Transverse colon (tissue), 4 donors: Measurements from ENCODE around the gene FAM13C. TPM values are rescaled to one million over a fixed set of nuclear protein-coding genes. Genes with fewer than 3 reads are reported as not detected.

Source experiments
- DNase-seq: peaks from one replicate; pipeline ENCODE4 v3.0.0-alpha.2; 2019
- H3K27ac ChIP-seq, 4 donors: fragments of 200-600 bp; sonication (generic); 2 replicates each; pipeline ENCODE4 v1.5.1; 2016 to 2018; ENCODE audit warnings: inconsistent platforms in 4 of 4
- H3K27me3 ChIP-seq: fragments of 200-600 bp; sonication (generic); 2 replicates; pipeline ENCODE4 v1.5.1; 2017; ENCODE audit warnings: inconsistent platforms
- H3K36me3 ChIP-seq, 4 donors: fragments of 200-600 bp; sonication (generic); 2 replicates each; pipeline ENCODE4 v1.5.1; 2017 to 2019; ENCODE audit warnings: inconsistent platforms in 4 of 4
- H3K4me1 ChIP-seq, 4 donors: fragments of 200-600 bp; sonication (generic); 2 replicates each; pipeline ENCODE4 v1.5.1; 2017 to 2020; ENCODE audit warnings: inconsistent platforms in 4 of 4
- H3K4me3 ChIP-seq, 4 donors: fragments of 200-600 bp; sonication (generic); 1 replicate in 1 of 4; 2 replicates in 3 of 4; pipeline versions ENCODE4 v1.5.1 to v1.6.1; 2017 to 2019; ENCODE audit warnings: inconsistent platforms in 4 of 4
- H3K9me3 ChIP-seq, 2 donors: fragments of 200-600 bp; sonication (generic); 2 replicates each; pipeline ENCODE4 v1.5.1; 2017 to 2019; ENCODE audit warnings: inconsistent platforms in 2 of 2
- EP300 ChIP-seq: sonication (generic); formaldehyde crosslinking; IDR thresholded peaks from one replicate; pipeline ENCODE4 v1.6.1; 2017; ENCODE audit warnings: antibody characterized with exemption, low read depth
- POLR2A ChIP-seq: fragments of 450-650 bp; IDR thresholded peaks from one replicate; pipeline ENCODE4 v1.6.1; 2016; ENCODE audit warnings: antibody characterized with exemption, mild to moderate bottlenecking, moderate library complexity
- POLR2AphosphoS5 ChIP-seq, 3 donors: sonication (generic); formaldehyde crosslinking; IDR thresholded peaks; one replicate each; pipeline ENCODE4 v1.6.1; 2016; ENCODE audit warnings: antibody characterized with exemption in 3 of 3
- WGBS, 2 donors: methylation state at CpG; one replicate each; pipeline ENCODE4 v1.1.5; 2018; ENCODE audit warnings: low coverage in 1 of 2; 5-methylcytosine and 5-hydroxymethylcytosine counted together
- in situ Hi-C, 4 donors: fragments of 200-750 bp; cut with MboI; loops; one replicate each; pipeline versions ENCODE4 v1.15.0 to v1.15.1; 2017; ENCODE audit warnings: low sequenced_read_pairs in 3 of 4, low pct_ligation_motif_present in 1 of 4, low pct_unique_long_range_greater_than_20kb in 1 of 4
- intact Hi-C: fragments of 100-400 bp; cut with DNase I; formaldehyde crosslinking; loops from one replicate; pipeline ENCODE4 v1.15.1; 2023; ENCODE audit warnings: low total_unique reads
- total RNA-seq, 4 donors: library from RNA; depleted of rRNA; stranded (reverse); fragments of >200 nt; gene quantifications; one replicate each; pipeline ENCODE4 v1.1.0, GENCODE V29; 2016
- TF ChIP-seq, protein P1 (sequence below), 5 experiments: fragments of 200-600 bp in 3 of 5; fragments of 450-650 bp in 2 of 5; sonication (generic) in 3 of 5; IDR thresholded peaks; 1 replicate in 2 of 5; 2 replicates in 3 of 5; pipeline ENCODE4 v1.5.1; 2016 to 2017; ENCODE audit warnings: antibody characterized with exemption in 5 of 5, inconsistent platforms in 3 of 5, mild to moderate bottlenecking in 2 of 5, moderate library complexity in 1 of 5

The FAM13C gene
- total RNA-seq, 4 donors from 2014 or later: 5.6 to 9.7 (median 6.1) TPM

DNA sequence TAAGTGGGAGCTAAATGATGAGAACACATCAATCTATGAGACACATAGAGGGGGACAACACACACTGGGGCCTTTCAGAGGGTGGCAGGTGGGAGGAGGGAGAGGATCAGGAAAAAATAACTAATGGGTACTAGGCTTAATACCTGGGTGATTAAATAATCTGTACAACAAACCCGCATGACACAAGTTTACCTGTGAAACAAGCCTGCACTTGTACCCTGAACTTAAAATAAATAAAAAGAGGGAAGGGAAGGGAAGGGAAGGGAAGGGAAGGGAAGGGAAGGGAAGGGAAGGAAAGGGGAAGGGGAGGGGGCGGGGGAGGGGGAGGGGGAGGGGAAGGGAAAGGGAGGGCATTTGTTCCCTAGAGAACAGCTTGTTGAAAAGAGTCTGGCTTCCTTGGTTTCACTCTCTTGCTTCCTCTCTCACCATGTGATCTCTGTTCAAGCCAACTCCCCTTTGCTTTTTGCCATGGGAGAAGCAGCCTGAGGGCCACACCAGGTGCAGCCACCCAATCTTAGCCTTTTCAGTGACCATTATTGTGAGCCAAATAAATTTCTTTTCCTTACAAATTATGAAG lies 57.7 kb downstream of the FAM13C start:
- intact Hi-C loops (no loop called here), in situ Hi-C loops (no loop called here)
- TF ChIP-seq, protein P1, sequence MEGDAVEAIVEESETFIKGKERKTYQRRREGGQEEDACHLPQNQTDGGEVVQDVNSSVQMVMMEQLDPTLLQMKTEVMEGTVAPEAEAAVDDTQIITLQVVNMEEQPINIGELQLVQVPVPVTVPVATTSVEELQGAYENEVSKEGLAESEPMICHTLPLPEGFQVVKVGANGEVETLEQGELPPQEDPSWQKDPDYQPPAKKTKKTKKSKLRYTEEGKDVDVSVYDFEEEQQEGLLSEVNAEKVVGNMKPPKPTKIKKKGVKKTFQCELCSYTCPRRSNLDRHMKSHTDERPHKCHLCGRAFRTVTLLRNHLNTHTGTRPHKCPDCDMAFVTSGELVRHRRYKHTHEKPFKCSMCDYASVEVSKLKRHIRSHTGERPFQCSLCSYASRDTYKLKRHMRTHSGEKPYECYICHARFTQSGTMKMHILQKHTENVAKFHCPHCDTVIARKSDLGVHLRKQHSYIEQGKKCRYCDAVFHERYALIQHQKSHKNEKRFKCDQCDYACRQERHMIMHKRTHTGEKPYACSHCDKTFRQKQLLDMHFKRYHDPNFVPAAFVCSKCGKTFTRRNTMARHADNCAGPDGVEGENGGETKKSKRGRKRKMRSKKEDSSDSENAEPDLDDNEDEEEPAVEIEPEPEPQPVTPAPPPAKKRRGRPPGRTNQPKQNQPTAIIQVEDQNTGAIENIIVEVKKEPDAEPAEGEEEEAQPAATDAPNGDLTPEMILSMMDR (IDR thresholded peaks at IDR 0.05): no peak
- TF ChIP-seq POLR2AphosphoS5 (IDR thresholded peaks at IDR 0.05): no peak
- no peak for TF ChIP-seq EP300
- TF ChIP-seq POLR2A: no peak
- WGBS, 2 donors: 83 to 86% methylated on average over 2 of the region's 2 CpGs
- no peak for DNase-seq
- H3K9me3 ChIP-seq: no peaks in the 10 kb centered on the region
- no peak overlapping the region for H3K4me3 ChIP-seq
- no peaks in the 10 kb centered on the region for H3K27me3 ChIP-seq
- H3K27ac ChIP-seq: no peak overlapping the region
- no peaks in the 10 kb centered on the region for H3K36me3 ChIP-seq
- H3K4me1 ChIP-seq: no peaks in the 10 kb centered on the region

DNA sequence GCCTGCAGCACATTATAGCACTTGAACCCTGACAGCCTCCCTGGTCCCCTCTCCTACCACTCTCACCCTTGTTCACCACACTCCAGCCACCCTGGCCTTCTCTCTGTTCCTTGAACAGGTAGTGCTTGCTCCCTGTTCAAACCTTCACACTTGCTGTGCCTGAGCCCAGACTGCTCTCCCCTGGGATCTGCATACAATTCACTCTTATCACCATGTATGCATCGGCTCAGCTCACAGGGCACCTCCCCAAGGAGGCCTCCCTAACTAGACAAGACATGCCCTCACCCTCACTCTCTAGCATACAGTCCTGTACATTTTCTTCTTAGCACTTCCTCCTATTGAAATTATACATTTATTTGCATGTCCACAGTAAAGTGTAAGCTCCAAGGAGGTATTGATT lies 59.3 kb downstream of the FAM13C start:
- TF ChIP-seq, protein P1 (IDR thresholded peaks at IDR 0.05): no peak
- TF ChIP-seq POLR2AphosphoS5 (IDR thresholded peaks at IDR 0.05): no peak
- no peak for TF ChIP-seq POLR2A
- TF ChIP-seq EP300: no peak
- H3K9me3 ChIP-seq: no peaks in the 10 kb centered on the region
- no peak overlapping the region for H3K27ac ChIP-seq
- H3K36me3 ChIP-seq: no peaks in the 10 kb centered on the region
- no peak overlapping the region for H3K4me3 ChIP-seq
- intact Hi-C loops: no loop called here
- WGBS, 2 donors: 44% methylated on average over 1 of the region's 1 CpG; no CpG with 5 or more reads in 1 of the 2 donors
- no peak for DNase-seq
- no peaks in the 10 kb centered on the region for H3K27me3 ChIP-seq
- no peaks in the 10 kb centered on the region for H3K4me1 ChIP-seq
- in situ Hi-C loops: no loop called here

DNA sequence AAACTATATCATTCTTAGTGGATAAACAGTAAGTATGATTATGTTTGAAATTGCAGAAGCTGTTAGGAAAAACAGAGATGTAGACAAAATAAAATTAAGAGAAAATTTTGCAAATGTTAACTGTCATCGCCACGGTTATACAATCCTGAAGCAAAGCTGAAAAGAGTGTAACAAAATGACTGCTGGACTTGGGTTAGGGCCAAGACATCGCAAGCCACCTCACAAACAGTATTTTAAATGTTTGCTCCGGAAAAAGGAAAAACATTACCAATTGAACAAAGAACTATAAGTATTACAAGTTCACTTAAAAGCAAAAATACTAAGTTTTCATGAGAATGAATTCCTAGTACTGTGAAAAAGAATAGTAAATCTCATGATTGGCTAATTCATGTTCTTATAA lies 60.0 kb downstream of the FAM13C start:
- Histone ChIP-seq H3K4me1 (no peaks in the 10 kb centered on the region), H3K27ac (no peak overlapping the region), H3K4me3 (no peak overlapping the region), H3K27me3 (no peaks in the 10 kb centered on the region), H3K36me3 (no peaks in the 10 kb centered on the region), H3K9me3 (no peaks in the 10 kb centered on the region)
- intact Hi-C loops (no loop called here), in situ Hi-C loops (no loop called here)
- no peak for DNase-seq
- WGBS, 2 donors: 79 to 91% methylated on average over 2 to 4 of the region's 4 CpGs
- TF ChIP-seq POLR2A (no peak), POLR2AphosphoS5 (IDR thresholded peaks at IDR 0.05) (no peak), EP300 (no peak)
- TF ChIP-seq, protein P1 (IDR thresholded peaks at IDR 0.05): no peak

DNA sequence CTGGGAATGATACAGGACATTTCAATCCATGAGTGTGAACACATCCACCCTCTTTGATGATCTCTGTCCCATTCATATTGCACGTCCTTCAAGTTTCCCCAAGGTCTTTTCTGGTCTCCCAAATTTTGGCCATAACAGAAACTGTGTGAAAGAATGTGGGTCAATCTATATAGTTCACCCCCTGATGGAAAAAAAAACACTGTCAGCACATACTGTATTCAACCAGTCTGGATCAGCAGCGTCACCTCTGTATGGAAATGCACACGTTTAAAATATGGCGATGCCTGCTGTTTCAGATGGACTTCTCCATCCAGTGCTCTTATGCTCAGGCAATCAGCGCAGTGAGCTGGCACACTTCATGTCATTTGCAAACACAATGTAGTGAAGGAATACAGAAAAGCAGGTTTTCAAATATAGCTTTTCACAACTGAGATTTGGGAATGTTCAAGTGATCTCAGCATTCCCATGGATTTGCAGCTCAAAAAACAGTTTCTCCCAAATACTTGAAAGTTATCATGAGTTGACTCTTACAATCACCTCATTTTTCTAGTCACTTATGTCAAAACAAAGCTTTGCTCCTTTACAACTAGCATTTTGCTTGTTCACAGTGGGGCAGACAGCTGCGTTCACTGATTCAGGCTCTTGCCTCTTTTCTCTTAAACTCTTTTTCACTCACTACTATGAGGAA lies 61.1 kb downstream of the FAM13C start:
- Histone ChIP-seq H3K27ac (no peak overlapping the region), H3K9me3 (no peaks in the 10 kb centered on the region), H3K4me3 (no peak overlapping the region), H3K36me3 (no peaks in the 10 kb centered on the region), H3K27me3 (no peaks in the 10 kb centered on the region), H3K4me1 (no peaks in the 10 kb centered on the region)
- intact Hi-C loops (no loop called here), in situ Hi-C loops (no loop called here)
- whole genome bisulfite sequencing, 2 donors: 88 to 90% methylated on average over 6 of the region's 6 CpGs
- TF ChIP-seq EP300 (no peak), POLR2AphosphoS5 (IDR thresholded peaks at IDR 0.05) (no peak), POLR2A (no peak)
- TF ChIP-seq, protein P1 (IDR thresholded peaks at IDR 0.05): no peak
- no peak for DNase-seq
